HG02759 (cell line): ENCODE data around the gene DLG2.
"Not testable (repeated sequence)": the region's sequence is repeated elsewhere in the genome, so short reads cannot be mapped to it uniquely, and the experiment has no call there.

ENCODE experiments used
- ATAC-seq: cut with Tn5 transposase; IDR thresholded peaks from one replicate; pipeline ENCODE4 v1.9.1; 2021; ENCODE audit warnings: mild to moderate bottlenecking, moderate library complexity; ENCODE audit not compliant: unreplicated experiment

The DLG2 gene

DNA sequence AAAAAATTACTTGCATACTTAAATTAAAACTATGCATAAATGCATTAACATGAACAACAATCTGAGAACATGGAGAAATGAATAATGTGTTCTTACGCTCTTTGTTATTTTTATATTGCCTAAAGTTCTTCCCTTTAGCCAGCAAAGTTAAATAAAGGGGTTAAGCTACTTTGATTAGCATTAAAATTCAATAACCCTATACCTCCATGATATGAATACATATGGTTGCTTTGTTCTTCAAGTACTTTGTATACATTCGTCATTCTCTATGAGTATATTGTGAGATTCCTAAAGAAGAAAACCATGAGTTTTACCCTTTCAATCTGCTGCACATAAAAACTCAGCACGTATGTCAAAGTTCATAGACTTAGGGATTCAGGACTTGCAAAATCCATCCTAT lies 578.3 kb downstream of the DLG2 start:
- ATAC-seq = no peak

DNA sequence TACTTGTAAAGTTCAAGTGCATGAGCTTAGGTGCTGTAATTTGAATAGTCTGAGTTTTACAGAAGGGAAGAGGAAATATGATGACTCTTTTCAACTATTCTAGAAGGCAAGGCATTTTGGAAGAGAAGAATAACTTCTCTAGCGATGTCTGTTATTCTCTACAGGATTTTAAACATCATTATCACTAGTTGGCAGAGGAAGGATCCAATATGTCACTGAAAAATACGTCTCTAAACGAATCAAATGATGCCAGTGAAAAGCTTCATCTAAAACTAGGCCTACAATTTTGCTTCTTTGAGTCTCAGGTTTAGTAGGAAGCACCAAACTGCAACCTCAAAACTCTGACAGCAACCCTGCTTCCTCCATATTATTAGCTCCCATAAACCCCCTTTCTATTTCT lies 581.4 kb downstream of the DLG2 start:
- no peak for ATAC-seq

DNA sequence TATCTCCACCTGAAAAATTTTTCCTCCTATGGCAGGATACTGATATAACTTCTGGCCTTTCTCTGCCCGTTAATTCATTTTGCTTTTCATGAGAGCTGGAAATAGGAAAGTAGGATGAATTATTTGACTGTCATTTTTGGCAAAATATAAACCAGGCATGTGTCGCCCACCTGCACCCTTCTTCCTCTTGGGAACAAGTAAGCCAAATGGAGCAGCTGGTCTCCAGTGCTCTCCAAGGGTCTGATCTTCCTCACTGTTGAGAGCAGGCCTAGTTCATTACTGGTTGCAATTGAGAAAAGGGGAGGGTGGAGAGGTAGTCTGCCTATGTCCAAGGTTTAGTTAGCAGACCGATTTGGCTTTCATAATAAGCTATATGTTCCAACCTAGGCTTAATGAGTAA lies 582.2 kb downstream of the DLG2 start:
- ATAC-seq = no peak

DNA sequence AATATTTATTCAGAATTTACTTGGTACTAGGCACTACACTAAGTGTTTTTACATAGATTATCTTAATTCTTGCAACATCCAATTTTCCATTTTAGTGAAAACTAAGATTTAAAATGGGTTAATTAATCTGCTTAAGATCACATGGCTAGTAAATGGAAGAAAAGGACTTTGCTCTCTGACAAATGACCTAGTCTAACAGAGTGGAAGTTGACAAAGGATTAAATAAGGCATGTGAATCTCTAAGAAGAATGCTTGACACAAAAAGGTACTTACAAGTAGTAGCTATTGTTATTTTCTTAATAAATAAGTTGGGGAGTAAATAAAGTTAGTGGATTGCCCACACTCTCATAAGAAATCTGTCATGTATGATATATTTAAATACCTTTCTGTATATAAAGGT lies 584.8 kb downstream of the DLG2 start:
- no peak for ATAC-seq

DNA sequence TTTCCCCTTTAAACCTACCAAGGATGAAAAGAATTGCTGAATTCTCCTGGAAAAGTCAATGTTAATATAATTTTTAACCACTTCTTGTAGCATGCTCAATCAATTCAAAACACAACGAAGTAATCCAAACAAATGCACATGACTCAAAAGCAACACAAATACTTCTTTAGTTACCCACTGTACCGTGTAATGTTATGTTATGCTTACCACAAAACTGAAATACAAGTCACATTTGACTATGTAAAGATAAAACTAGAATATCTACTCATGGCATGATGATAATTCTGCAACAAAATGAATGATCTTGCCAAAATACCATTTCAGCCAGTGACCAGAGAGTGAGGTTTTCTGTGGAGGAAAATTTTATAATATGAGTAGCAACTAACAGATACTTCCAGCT lies 587.0 kb downstream of the DLG2 start:
- no peak for ATAC-seq

DNA sequence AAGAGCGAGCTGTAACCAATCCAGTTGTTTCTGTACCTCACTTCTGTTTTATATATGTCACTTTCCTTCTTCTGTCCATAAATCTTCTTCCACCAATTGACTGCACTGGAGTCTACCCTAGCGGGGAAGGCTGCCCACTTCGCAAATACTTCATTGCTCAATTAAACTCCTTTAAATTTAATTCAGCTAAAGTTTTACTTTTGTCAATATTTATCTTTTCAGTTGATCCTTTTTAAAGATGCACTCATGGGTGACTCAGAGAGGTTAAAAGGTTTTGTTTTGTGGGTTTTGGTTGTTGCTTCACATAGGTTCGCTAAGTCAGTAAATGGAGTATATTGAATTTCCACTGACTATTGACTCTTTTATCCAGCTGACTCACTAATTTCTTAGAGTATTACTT lies 597.2 kb downstream of the DLG2 start:
- no peak for ATAC-seq

DNA sequence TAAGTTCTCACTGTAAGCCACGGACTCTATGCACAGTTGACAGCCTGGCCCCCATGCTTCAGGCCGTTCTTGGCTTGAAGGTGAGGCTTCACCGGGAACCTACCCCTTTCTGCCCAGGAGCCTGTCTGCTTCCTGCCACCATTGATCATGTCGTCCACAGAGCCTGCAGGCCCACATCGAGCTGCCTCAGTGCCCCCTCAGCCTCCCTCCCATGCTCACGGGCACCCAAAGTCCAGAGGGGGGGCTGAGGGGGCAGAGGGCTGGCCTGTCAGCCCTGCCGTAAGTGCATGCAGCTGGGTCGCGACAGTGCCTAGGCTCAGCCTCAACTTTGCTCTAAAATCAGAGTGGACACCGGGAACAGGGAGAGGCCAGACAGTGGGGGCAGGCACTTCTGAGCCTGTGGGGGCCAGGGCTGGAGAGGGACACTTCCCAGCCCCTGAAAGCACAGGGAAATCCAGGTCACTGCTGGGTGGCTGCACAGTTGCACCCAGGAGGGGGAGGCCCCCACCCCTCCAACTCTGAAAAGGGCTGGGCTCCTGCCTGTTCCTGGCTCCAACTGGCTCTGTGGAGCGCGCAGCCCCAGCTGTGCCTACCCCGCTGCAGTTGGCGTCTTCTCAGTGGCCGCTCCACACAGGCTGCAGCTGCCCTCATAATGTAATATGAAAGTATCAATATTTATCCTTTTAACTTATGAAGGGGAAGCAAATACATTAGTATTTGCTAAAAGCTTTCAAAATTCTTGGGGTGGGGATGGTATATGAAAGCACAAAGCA lies 598.6 kb downstream of the DLG2 start:
- no peak for ATAC-seq

DNA sequence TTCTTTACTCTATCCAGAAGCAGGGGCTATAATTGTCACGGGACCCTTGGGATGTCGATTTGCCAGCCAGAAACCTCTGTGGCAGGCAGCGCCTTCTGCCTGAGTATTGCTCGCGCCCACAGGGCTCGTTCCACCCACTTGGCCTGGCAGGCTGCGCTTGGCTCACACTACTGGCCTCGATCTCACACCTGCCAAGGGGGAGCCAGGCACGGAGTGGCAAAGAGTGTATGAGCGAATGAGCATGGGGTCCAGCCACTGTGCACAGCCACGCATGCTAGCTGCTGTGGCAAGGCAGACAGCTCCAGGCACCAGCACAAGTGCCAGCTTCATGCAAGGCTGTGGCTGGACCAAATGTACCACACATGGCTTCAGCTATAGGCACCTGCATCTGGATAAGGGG lies 599.8 kb downstream of the DLG2 start:
- ATAC-seq = no peak

DNA sequence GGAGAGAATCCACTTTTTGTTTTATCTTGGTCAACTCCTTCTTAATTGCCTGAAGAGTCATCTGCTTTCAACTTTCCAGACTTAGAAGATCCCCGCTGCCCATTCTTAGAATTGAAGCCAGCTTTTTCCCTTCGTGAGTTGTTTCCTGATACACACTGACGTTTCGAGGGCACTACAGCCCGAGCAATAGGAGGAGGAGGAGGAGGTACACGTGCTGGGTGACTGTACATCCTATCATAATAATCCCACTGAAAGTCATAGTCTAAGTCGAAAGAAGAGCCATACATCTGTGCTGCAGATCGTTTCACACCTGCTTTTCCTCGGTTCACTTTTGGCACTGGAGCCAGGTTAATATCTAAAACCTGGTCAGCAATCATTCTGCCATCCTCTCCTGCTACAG lies 606.1 kb downstream of the DLG2 start:
- ATAC-seq = no peak

DNA sequence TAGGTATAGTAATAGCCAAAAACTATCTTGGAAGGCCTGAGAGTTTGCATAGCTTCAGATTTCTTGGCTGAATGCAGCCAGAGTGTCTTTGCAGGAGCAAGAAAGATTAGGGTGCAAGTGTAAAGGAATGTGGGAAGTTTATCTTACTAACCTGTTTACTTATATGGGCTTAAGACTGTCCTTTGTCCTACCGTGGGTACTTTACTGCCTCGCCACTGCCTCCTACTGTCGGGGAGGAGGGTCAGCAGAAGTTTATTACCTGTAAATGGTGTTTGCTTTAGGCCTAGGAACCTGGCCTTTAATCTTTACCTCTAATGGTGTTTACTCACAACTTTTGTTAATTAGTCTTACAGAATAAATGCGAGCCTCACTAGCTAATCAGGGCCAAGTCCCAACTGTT lies 633.8 kb downstream of the DLG2 start:
- ATAC-seq = peak; percentile 44

DNA sequence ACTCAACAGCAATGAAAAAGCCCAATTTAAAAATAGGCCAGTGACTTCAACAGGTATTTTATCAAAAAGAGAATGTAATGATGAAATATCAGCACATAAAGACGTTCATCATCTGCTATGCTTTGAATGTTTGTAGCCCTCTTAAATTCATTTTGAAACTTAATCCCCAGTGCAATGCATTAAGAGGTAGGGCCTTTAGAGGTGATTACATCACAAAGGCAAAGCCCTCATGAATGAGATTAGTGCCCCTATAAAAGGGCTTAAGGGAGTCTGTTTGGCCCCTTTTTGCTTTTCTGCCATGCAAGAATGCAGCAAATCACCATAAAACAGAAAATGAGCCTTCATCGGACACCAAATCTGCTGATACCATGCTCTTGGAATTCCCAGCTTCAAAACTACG lies 637.0 kb downstream of the DLG2 start:
- no peak for ATAC-seq

DNA sequence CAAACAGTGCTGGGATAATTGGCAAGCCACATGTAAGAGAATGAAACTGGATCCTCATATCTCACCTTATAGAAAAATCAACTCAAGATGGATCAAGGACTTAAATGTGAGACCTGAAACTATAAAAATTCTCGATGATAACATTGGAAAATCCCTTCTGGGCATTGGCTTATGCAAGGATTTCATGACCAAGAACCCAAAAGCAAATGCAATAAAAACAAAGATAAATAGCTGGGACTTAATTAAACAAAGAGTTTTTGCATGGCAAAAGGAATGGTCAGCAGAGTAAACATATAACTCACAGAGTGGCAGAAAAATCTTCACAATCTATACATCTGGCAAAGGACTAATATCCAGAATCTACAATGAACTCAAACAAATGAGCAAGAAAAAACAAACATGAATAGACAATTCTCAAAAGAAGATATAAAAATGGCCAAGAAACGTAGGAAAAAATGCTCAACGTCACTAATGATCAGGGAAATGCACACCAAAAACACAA lies 639.4 kb downstream of the DLG2 start:
- ATAC-seq = not testable (repeated sequence)

DNA sequence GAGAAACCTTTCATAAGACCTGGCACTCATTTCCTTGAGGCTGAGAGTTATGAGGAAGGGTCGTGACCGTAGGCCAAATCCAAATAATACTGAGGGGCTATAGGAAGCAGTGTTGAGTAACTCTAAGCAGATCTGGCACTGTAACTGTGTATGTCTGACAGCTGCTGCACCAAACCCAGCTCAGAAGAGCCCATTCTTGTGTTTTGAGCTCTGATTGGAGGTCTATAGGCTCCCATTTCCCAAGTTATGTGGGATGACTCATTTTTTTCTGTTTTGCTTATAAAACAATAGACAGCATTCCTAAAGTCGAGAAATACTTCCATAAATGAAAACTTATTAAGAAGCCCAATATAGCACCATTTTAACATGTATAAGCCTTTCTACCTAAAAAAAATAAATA lies 645.8 kb downstream of the DLG2 start:
- no peak for ATAC-seq

DNA sequence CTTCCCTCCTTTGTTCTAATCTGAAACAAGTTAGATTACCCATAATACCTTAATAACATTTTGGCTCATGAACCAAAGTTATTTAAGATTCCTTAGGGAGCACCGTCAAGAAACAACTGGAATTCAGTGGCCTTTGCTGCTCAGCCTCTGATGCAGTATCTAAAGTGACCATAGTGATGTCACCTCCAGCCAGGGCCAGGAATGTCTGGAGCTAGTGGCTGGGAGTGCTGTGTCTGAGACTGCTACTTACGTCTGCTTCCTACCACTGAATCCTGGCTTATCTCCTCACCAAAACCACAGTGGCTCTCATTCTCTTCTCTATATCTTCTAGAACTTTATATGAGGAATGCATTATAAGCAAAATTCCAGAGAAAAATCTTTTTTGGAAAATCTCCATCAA lies 658.0 kb downstream of the DLG2 start:
- ATAC-seq = no peak

DNA sequence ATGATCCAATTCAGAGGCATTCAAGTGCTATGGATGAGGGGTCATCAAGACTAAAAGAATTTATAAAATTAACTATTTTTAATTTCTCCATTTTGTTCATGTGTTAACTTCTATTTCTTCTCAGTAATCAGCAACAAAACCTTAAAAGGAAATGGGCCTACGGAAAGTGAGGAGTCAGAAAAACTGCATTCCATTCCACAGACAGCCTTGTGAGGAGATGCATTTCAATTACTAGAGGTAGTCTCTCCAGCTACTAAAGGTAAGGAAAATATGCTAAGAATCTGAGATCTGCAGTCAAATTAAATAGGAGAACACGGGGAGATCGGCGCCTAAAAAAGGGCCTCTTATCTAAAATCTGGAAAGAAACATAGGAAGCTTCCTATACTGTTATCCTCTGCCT lies 661.7 kb downstream of the DLG2 start:
- no peak for ATAC-seq

DNA sequence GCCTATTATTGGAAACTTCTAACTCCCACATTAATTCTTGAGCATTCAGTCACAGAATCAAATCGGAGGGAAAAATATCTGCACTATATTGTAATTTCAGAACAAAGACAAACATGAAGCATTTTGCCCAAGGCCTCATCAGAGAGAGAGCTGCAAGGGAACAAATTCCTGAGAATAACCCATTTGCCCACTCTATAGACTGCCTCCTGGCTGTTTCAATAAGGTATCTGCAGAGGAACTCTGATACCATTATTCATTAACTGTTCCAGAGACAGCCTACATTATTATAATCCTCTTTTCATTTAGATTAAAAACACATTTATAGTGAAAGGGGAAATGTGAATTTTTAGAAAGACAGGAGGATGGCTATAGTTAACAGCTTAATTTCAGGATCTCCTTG lies 663.9 kb downstream of the DLG2 start:
- ATAC-seq = no peak

DNA sequence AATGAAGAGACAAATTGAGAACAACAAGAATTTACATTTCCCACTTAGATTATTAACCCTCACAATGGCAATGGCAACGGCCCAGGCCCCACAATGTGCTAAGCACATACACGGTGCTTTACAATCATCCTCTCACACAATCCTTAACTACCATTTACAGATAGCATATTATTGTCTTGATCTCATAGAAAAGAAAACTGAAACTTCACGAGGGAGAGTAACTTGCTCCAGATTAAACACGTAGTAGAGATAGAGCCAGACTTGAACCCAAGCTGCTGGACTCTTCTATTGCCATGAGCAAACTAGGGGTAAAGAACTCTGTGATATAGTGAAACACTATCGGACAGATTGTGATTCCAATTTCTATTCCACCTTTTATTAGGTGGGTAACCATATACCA lies 665.1 kb downstream of the DLG2 start:
- ATAC-seq = no peak

DNA sequence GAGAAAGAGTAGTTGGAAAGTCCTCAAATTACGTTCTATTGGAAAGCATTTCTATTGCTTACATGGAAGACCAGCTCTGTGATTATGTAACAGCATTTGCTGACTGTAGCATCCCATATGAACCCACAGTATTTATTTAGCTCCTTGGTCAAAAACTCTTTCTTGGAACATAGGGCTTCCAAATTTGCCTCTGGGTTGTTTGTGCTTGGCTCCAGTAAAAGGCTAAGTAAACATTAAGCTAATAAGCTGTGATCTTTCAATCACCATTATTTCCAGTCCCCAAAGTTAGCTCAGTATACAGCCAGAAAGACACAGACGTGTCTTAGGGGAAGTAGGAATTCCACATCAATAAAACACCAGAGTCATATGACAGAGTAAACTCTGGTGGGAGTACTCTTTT lies 668.8 kb downstream of the DLG2 start:
- no peak for ATAC-seq

DNA sequence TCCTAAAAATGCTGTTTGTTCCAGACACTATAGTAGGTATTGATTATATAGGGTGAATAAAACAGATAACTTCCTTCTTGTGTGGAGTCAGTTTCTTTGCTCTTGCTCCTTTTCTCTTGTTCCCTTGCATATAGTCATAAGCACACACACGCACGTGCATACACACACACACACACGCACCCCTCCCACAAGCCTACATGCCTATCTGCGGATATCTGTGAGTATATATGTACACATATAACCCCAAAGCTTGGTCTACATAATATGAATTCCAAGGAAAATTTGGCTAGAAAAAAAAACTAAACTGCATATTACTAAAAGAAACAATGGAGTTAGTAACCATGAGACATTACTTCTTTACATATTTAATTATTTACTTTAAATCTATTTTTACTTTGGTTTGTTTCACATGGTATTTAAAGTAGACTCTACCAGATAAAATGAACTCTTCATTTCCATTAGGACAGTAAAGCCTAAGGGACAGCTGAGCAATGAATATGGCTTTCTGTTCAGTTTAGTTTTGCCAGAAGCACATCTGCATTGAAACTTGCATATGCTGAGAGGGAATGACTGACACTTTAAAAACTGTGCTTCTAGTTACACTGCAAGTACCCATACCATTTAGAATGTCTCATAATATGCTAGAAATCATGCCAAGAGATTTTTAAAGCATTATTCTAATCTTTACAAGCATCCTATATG lies 676.4 kb downstream of the DLG2 start:
- no peak for ATAC-seq

DNA sequence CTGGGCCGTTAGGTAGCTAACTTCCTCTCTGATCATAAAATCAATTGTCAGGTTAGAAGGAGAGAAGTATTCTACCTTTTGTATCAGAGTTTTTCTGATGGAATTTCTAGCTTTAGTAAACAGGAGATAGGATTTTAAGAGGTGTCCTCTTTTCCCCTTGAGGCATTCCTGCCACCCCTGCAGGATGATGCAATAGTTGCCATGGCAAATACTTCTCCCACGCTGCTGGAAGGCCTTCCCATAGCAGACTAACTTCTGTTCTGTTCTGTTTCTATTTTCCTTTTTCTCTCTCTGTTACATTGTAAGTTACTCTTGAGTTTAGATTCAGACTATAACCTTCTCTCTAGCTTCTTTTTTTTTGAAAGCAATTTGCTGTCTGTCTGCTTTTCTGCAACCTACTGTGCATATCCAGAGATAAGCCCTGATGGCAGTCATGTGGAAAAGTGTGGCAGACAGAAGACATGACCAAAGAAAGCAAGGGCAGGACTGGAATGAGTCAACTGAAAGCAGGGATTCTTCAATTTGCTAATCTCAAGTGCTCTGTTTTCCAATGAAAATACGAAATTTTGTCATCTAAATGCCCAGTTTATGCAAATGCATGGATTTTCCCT lies 679.1 kb downstream of the DLG2 start:
- ATAC-seq = no peak

DNA sequence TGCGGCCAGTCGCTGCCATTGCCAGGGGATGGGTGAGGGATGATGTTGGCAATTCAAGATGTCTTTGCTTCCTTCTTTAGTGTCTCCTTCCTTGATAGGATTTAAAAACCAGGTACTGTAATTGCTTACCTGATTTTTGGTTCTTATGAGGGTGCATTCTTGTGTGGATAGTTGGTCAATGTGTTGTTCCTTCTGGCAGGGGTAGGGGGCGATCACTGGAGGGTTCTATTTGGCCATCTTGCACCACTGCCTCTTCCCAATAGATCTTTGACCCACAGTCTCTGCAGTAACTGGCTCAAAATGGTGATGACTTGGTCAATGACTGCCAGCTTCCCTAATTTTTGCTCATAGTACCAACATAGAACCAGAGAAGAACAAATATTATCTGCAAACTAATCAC lies 680.1 kb downstream of the DLG2 start:
- ATAC-seq = no peak

DNA sequence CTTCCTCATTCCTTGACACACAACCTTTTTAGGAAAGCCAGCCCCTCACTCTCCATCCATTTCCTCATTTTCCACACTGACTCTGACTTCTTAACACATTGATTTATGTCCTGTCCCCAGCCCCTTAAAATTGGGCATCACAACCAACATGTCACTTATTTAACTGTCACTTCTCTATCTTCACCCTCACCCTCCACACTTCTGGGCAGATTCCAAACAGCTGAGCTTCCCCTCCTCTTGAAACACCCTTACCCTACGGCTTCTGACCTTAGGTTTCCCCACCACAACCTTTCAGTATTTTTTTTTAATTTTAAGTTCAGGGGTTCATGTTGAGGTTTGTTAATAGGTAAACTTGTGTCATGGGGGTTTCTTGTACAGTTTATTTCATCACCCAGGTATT lies 696.3 kb downstream of the DLG2 start:
- no peak for ATAC-seq
